Measurements from ENCODE around the gene CD7. TPM values are rescaled to one million over a fixed set of nuclear protein-coding genes. Genes with fewer than 3 reads are reported as not detected.
A peak's percentile ranks its signal among the peaks of the same experiment; 100 is the strongest.

Gene CD7
- total and polyA plus RNA-seq, 9 of the 15 experiments (the other 6 are each of a cell fraction or from before 2014, with no cell fraction given) = 0.21 to 0.35 TPM; not detected in 7

- TF ChIP-seq HDAC1 (IDR thresholded peaks at IDR 0.05) = peak in 1 of 2 experiments; percentile 35; a peak in 1 of 4 replicates
- no peak for TF ChIP-seq LEF1 (IDR thresholded peaks at IDR 0.05)
- TF ChIP-seq GMEB1 (CRISPR knock-in tag; IDR thresholded peaks at IDR 0.05) = no peak
- TF ChIP-seq ZFP36 (IDR thresholded peaks at IDR 0.05; ENCODE audit: low read depth, low read length, partially characterized antibody) = no peak
- peak; percentile 68 for TF ChIP-seq MBD2 (IDR thresholded peaks at IDR 0.05; ENCODE audit: borderline replicate concordance, low read depth)
- TF ChIP-seq GABPA (tag; conservative IDR thresholded peaks at IDR 0.05; ENCODE audit: low read depth) = peak; percentile 47
- TF ChIP-seq BRF1 (IDR thresholded peaks at IDR 0.05; ENCODE audit: borderline replicate concordance, extremely low read depth, insufficient read length) = no peak
- peak; percentile 72 for TF ChIP-seq U2AF1 (optimal IDR thresholded peaks at IDR 0.05; ENCODE audit: low read depth, low read length)
- peak; percentile 48 to 83 for TF ChIP-seq E2F6 (IDR thresholded peaks at IDR 0.05; ENCODE audit: borderline replicate concordance in 1 of 2, extremely low read depth in 1 of 2, insufficient read depth in 1 of 2, insufficient read length in 1 of 2, low read depth in 1 of 2, low read length in 1 of 2, poor library complexity in 1 of 2, severe bottlenecking in 1 of 2)
- TF ChIP-seq, protein P1, sequence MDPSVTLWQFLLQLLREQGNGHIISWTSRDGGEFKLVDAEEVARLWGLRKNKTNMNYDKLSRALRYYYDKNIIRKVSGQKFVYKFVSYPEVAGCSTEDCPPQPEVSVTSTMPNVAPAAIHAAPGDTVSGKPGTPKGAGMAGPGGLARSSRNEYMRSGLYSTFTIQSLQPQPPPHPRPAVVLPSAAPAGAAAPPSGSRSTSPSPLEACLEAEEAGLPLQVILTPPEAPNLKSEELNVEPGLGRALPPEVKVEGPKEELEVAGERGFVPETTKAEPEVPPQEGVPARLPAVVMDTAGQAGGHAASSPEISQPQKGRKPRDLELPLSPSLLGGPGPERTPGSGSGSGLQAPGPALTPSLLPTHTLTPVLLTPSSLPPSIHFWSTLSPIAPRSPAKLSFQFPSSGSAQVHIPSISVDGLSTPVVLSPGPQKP (CRISPR knock-in tag; IDR thresholded peaks at IDR 0.05) = no peak
- TF ChIP-seq ZFPM2 (CRISPR knock-in tag; IDR thresholded peaks at IDR 0.05) = 0 out of 2 replicates have a peak, but pooled peaks have one; percentile 34
- no peak; the same call in 1 of the 2 replicates for TF ChIP-seq TEAD4 (IDR thresholded peaks at IDR 0.05; ENCODE audit: low read length)
- TF ChIP-seq TEAD4 (CRISPR knock-in tag; IDR thresholded peaks at IDR 0.05; ENCODE audit: borderline replicate concordance) = no peak
- TF ChIP-seq ZNF174 (CRISPR knock-in tag; IDR thresholded peaks at IDR 0.05) = no peak
- TF ChIP-seq, protein P2, sequence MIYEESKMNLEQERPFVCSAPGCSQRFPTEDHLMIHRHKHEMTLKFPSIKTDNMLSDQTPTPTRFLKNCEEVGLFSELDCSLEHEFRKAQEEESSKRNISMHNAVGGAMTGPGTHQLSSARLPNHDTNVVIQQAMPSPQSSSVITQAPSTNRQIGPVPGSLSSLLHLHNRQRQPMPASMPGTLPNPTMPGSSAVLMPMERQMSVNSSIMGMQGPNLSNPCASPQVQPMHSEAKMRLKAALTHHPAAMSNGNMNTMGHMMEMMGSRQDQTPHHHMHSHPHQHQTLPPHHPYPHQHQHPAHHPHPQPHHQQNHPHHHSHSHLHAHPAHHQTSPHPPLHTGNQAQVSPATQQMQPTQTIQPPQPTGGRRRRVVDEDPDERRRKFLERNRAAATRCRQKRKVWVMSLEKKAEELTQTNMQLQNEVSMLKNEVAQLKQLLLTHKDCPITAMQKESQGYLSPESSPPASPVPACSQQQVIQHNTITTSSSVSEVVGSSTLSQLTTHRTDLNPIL (CRISPR knock-in tag; IDR thresholded peaks at IDR 0.05) = no peak
- no peak for TF ChIP-seq ZNF609 (CRISPR knock-in tag; IDR thresholded peaks at IDR 0.05; ENCODE audit: borderline replicate concordance)
Measured at GRCh38 chr17:82292251-82293154, 24.9 kb downstream of the CD7 start (continued).

Data from K562 (cell line).